ENCODE measurements around the gene CC2D1A.

The CC2D1A gene

DNA sequence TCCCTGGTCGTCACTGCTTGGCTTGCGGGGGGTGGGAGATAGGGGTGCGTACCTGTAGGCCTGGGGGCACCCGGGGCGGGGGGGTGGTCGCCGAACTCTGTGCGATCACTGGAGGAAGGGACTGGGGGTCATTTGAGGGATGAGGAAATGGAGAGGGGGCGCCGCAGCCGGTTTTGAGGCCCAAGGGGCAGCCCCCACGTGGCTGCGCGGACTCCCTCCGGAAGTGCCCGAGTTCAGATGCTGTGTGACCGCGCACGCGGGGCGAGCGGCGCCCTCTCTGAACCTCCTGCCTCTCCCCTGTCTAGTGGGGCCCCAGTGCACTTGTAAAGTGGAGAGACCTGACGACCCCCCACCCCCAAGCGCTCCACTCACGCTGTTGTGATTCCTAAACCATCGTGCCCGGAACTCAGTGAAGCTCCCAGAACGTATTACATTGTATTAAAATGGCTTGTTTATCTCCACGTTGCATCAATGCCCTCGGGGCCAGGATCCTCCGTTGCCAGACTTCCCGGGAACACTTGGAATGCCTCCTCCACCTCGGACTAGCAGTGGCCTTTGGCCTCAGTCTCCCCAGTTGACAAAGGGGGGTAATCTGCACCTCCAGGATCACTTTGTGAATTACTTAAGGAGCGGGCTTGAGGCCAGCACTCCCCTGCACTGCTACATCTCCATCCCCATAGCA lies 32.0 kb upstream of the CC2D1A start:
- TF ChIP-seq ZFP30 (CRISPR knock-in tag; IDR thresholded peaks at IDR 0.05): no peak
- TF ChIP-seq ZNF565 (CRISPR knock-in tag; conservative IDR thresholded peaks at IDR 0.05; ENCODE audit: low read depth): no peak
- TF ChIP-seq OSR1 (CRISPR knock-in tag; IDR thresholded peaks at IDR 0.05): no peak
- TF ChIP-seq SNAI2 (CRISPR knock-in tag; IDR thresholded peaks at IDR 0.05): no peak
- no peak for TF ChIP-seq ISL1 (CRISPR knock-in tag; IDR thresholded peaks at IDR 0.05)
- TF ChIP-seq RARB (CRISPR knock-in tag; IDR thresholded peaks at IDR 0.05): no peak
- TF ChIP-seq, protein P1, sequence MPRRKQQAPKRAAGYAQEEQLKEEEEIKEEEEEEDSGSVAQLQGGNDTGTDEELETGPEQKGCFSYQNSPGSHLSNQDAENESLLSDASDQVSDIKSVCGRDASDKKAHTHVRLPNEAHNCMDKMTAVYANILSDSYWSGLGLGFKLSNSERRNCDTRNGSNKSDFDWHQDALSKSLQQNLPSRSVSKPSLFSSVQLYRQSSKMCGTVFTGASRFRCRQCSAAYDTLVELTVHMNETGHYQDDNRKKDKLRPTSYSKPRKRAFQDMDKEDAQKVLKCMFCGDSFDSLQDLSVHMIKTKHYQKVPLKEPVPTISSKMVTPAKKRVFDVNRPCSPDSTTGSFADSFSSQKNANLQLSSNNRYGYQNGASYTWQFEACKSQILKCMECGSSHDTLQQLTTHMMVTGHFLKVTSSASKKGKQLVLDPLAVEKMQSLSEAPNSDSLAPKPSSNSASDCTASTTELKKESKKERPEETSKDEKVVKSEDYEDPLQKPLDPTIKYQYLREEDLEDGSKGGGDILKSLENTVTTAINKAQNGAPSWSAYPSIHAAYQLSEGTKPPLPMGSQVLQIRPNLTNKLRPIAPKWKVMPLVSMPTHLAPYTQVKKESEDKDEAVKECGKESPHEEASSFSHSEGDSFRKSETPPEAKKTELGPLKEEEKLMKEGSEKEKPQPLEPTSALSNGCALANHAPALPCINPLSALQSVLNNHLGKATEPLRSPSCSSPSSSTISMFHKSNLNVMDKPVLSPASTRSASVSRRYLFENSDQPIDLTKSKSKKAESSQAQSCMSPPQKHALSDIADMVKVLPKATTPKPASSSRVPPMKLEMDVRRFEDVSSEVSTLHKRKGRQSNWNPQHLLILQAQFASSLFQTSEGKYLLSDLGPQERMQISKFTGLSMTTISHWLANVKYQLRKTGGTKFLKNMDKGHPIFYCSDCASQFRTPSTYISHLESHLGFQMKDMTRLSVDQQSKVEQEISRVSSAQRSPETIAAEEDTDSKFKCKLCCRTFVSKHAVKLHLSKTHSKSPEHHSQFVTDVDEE (CRISPR knock-in tag; IDR thresholded peaks at IDR 0.05): no peak
- TF ChIP-seq, protein P2, sequence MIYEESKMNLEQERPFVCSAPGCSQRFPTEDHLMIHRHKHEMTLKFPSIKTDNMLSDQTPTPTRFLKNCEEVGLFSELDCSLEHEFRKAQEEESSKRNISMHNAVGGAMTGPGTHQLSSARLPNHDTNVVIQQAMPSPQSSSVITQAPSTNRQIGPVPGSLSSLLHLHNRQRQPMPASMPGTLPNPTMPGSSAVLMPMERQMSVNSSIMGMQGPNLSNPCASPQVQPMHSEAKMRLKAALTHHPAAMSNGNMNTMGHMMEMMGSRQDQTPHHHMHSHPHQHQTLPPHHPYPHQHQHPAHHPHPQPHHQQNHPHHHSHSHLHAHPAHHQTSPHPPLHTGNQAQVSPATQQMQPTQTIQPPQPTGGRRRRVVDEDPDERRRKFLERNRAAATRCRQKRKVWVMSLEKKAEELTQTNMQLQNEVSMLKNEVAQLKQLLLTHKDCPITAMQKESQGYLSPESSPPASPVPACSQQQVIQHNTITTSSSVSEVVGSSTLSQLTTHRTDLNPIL (CRISPR knock-in tag; IDR thresholded peaks at IDR 0.05; ENCODE audit: low read depth): no peak
- TF ChIP-seq ZNF8 (CRISPR knock-in tag; IDR thresholded peaks at IDR 0.05): no peak
- TF ChIP-seq ARNTL (CRISPR knock-in tag; IDR thresholded peaks at IDR 0.05; ENCODE audit: borderline replicate concordance, low read depth): no peak
- no peak for TF ChIP-seq ZC3H10 (CRISPR knock-in tag; IDR thresholded peaks at IDR 0.05)
- TF ChIP-seq TOX (CRISPR knock-in tag; IDR thresholded peaks at IDR 0.05; ENCODE audit: borderline replicate concordance): no peak
- no peak for TF ChIP-seq ZFP3 (CRISPR knock-in tag; IDR thresholded peaks at IDR 0.05)
- TF ChIP-seq, protein P3, sequence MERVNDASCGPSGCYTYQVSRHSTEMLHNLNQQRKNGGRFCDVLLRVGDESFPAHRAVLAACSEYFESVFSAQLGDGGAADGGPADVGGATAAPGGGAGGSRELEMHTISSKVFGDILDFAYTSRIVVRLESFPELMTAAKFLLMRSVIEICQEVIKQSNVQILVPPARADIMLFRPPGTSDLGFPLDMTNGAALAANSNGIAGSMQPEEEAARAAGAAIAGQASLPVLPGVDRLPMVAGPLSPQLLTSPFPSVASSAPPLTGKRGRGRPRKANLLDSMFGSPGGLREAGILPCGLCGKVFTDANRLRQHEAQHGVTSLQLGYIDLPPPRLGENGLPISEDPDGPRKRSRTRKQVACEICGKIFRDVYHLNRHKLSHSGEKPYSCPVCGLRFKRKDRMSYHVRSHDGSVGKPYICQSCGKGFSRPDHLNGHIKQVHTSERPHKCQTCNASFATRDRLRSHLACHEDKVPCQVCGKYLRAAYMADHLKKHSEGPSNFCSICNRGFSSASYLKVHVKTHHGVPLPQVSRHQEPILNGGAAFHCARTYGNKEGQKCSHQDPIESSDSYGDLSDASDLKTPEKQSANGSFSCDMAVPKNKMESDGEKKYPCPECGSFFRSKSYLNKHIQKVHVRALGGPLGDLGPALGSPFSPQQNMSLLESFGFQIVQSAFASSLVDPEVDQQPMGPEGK (CRISPR knock-in tag; IDR thresholded peaks at IDR 0.05; ENCODE audit: borderline replicate concordance): no peak
- no peak for TF ChIP-seq PPARA (CRISPR knock-in tag; IDR thresholded peaks at IDR 0.05; ENCODE audit: borderline replicate concordance)
- no peak for TF ChIP-seq ESRRG (CRISPR knock-in tag; IDR thresholded peaks at IDR 0.05)
- no peak for TF ChIP-seq BACH2 (CRISPR knock-in tag; IDR thresholded peaks at IDR 0.05; ENCODE audit: borderline replicate concordance)
- TF ChIP-seq, protein P4, sequence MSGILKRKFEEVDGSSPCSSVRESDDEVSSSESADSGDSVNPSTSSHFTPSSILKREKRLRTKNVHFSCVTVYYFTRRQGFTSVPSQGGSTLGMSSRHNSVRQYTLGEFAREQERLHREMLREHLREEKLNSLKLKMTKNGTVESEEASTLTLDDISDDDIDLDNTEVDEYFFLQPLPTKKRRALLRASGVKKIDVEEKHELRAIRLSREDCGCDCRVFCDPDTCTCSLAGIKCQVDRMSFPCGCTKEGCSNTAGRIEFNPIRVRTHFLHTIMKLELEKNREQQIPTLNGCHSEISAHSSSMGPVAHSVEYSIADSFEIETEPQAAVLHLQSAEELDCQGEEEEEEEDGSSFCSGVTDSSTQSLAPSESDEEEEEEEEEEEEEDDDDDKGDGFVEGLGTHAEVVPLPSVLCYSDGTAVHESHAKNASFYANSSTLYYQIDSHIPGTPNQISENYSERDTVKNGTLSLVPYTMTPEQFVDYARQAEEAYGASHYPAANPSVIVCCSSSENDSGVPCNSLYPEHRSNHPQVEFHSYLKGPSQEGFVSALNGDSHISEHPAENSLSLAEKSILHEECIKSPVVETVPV (CRISPR knock-in tag; IDR thresholded peaks at IDR 0.05): no peak
- TF ChIP-seq, protein P5, sequence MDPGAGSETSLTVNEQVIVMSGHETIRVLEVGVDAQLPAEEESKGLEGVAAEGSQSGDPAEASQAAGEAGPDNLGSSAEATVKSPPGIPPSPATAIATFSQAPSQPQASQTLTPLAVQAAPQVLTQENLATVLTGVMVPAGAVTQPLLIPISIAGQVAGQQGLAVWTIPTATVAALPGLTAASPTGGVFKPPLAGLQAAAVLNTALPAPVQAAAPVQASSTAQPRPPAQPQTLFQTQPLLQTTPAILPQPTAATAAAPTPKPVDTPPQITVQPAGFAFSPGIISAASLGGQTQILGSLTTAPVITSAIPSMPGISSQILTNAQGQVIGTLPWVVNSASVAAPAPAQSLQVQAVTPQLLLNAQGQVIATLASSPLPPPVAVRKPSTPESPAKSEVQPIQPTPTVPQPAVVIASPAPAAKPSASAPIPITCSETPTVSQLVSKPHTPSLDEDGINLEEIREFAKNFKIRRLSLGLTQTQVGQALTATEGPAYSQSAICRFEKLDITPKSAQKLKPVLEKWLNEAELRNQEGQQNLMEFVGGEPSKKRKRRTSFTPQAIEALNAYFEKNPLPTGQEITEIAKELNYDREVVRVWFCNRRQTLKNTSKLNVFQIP (CRISPR knock-in tag; IDR thresholded peaks at IDR 0.05; ENCODE audit: borderline replicate concordance, low read depth): no peak
- no peak for TF ChIP-seq CSDC2 (CRISPR knock-in tag; IDR thresholded peaks at IDR 0.05)
- no peak for ATAC-seq

DNA sequence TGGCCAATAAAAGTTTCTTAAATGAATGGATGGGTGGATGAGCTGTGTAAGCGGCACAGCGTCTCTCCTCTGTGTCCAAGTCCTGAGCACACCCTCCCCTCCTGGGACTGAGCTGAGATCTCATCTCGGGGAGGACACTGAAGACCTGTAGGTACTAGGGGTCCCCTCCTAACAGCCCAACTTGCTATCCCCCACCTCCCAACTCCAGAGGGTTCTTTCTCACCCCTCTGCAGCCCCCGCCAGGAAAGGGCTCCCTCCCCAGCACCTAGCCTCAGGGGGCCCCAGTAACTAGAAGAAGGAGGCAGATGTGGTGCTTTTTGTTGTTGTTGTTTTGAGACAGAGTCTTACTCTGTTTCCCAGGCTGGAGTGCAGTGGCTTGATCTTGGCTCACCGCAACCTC lies 30.2 kb upstream of the CC2D1A start:
- no peak for ATAC-seq
- TF ChIP-seq RARB (CRISPR knock-in tag; IDR thresholded peaks at IDR 0.05) (no peak), ZFP30 (CRISPR knock-in tag; IDR thresholded peaks at IDR 0.05) (no peak), ARNTL (CRISPR knock-in tag; IDR thresholded peaks at IDR 0.05; ENCODE audit: borderline replicate concordance, low read depth) (no peak), ISL1 (CRISPR knock-in tag; IDR thresholded peaks at IDR 0.05) (no peak), TCF4 (CRISPR knock-in tag; IDR thresholded peaks at IDR 0.05; ENCODE audit: borderline replicate concordance) (no peak), CSDC2 (CRISPR knock-in tag; IDR thresholded peaks at IDR 0.05) (no peak), ZFP3 (CRISPR knock-in tag; IDR thresholded peaks at IDR 0.05) (no peak)
- TF ChIP-seq, protein P3 (CRISPR knock-in tag; IDR thresholded peaks at IDR 0.05; ENCODE audit: borderline replicate concordance): no peak
- TF ChIP-seq, protein P1 (CRISPR knock-in tag; IDR thresholded peaks at IDR 0.05): no peak
